HFFc6 (cell line): Measurements from ENCODE around the gene FAM120A. TPM values are rescaled to one million over a fixed set of nuclear protein-coding genes. Genes with fewer than 3 reads are reported as not detected.
A peak's percentile ranks its signal among the peaks of the same experiment; 100 is the strongest.

Experiments
- DNase-seq: peaks from one replicate; pipeline ENCODE4 v3.0.0-alpha.2; 2018
- H3K27ac Mint-ChIP-seq: 2 replicates; pipeline ENCODE4 v1.8.0; 2020; ENCODE audit warnings: mild to moderate bottlenecking, mixed read lengths
- H3K27me3 Mint-ChIP-seq: 2 replicates; pipeline ENCODE4 v1.8.0; 2021; ENCODE audit warnings: mild to moderate bottlenecking, moderate library complexity, mixed read lengths; ENCODE audit not compliant: insufficient read depth
- H3K36me3 Mint-ChIP-seq: 2 replicates; pipeline ENCODE4 v1.8.0; 2021; ENCODE audit warnings: low read depth, mixed read lengths
- H3K4me1 Mint-ChIP-seq: 2 replicates; pipeline ENCODE4 v1.8.0; 2020; ENCODE audit warnings: low read depth, mixed read lengths
- H3K4me3 Mint-ChIP-seq: 2 replicates; pipeline ENCODE4 v1.8.0; 2020; ENCODE audit warnings: mild to moderate bottlenecking, moderate library complexity, mixed read lengths
- H3K9me3 Mint-ChIP-seq: 2 replicates; pipeline ENCODE4 v1.8.0; 2020; ENCODE audit warnings: mild to moderate bottlenecking, mixed read lengths
- CTCF ChIP-seq: fragments of 200-600 bp; sonication (generic); IDR thresholded peaks from 2 replicates; pipeline ENCODE4 v1.5.0; 2021; ENCODE audit warnings: antibody characterized with exemption, mild to moderate bottlenecking
- total RNA-seq, 6 experiments: library from RNA; stranded (reverse); fragmentation: NEBNext Ultra II Directional; extraction: Animal tissue kit (Norgen Biotek cat#: 25700); gene quantifications; 2 replicates in 1 of 6; 3 replicates in 5 of 6; pipeline ENCODE4 v1.2.3, GENCODE V29; 2021

Gene FAM120A
- total RNA-seq, 6 experiments from 2014 or later, result 139 to 161 (median 155) TPM

- TF ChIP-seq CTCF, result no peak
- no peak overlapping the region for H3K4me3 Mint-ChIP-seq
- H3K27ac Mint-ChIP-seq, result no peak overlapping the region
- DNase-seq, result no peak
- peaks cover 67% of the 10 kb centered on the region for H3K4me1 Mint-ChIP-seq
- H3K27me3 Mint-ChIP-seq, result no peaks in the 10 kb centered on the region
- no peaks in the 10 kb centered on the region for H3K9me3 Mint-ChIP-seq
- peaks cover 15% of the 10 kb centered on the region for H3K36me3 Mint-ChIP-seq
Measured at GRCh38 chr9:93471124-93471523, 19.6 kb downstream of the FAM120A start.

DNA sequence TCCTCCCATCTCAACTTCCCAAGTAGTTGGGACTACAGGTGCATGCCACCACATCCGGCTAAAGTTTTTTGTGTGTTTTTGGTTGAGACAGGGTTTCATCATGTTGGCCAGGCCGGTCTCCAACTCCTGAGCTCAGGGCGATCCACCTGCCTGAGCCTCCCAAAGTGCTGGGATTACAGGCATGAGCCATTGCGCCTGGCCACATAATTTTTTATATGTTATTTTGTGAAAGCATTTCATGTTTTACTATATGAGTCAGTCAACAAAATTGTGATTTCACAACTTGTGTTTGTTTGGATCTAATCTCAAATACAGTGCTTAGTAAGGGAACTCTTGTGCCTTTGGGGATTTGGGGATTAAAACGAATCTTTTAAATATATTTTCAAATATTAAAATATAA, 21.9 kb downstream of the FAM120A start:
- peaks cover 15% of the 10 kb centered on the region for H3K36me3 Mint-ChIP-seq
- H3K27ac Mint-ChIP-seq, result no peak overlapping the region
- peaks cover 54% of the 10 kb centered on the region for H3K4me1 Mint-ChIP-seq
- H3K4me3 Mint-ChIP-seq, result no peak overlapping the region
- no peaks in the 10 kb centered on the region for H3K9me3 Mint-ChIP-seq
- TF ChIP-seq CTCF, result no peak
- no peaks in the 10 kb centered on the region for H3K27me3 Mint-ChIP-seq
- peak; percentile 46 for DNase-seq

- no peak overlapping the region for H3K4me3 Mint-ChIP-seq
- DNase-seq, result no peak
- peaks cover 15% of the 10 kb centered on the region for H3K36me3 Mint-ChIP-seq
- H3K9me3 Mint-ChIP-seq, result no peaks in the 10 kb centered on the region
- TF ChIP-seq CTCF, result no peak
- H3K27ac Mint-ChIP-seq, result no peak overlapping the region
- H3K27me3 Mint-ChIP-seq, result no peaks in the 10 kb centered on the region
- peaks cover 50% of the 10 kb centered on the region for H3K4me1 Mint-ChIP-seq
Measured at GRCh38 chr9:93475108-93475507, 23.6 kb downstream of the FAM120A start.

DNA sequence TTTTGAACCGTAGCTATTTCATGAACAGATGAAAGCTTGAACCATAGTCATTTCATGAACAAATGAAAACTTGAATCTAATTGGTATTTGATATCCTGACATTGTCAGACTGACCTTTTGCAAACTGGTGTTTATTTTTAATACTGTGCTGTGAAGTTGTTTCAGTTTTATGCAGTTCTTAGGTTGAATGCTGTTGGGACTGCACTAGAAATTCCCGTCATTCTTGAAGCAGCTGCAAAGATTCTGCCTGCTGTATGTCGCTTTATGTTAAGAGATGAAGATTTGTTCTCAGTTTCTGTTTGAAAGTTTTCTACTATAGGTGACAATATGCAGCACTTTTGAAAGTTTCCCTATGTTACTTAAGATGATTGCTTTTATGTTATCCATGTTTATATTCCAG, 24.4 kb downstream of the FAM120A start:
- no peak for TF ChIP-seq CTCF
- no peak overlapping the region for H3K27ac Mint-ChIP-seq
- peaks cover 46% of the 10 kb centered on the region for H3K4me1 Mint-ChIP-seq
- peaks cover 1% of the 10 kb centered on the region; the same call in 1 of the 2 replicates for H3K27me3 Mint-ChIP-seq
- H3K36me3 Mint-ChIP-seq, result peaks cover 8% of the 10 kb centered on the region
- H3K4me3 Mint-ChIP-seq, result no peak overlapping the region
- DNase-seq, result no peak
- H3K9me3 Mint-ChIP-seq, result no peaks in the 10 kb centered on the region

DNA sequence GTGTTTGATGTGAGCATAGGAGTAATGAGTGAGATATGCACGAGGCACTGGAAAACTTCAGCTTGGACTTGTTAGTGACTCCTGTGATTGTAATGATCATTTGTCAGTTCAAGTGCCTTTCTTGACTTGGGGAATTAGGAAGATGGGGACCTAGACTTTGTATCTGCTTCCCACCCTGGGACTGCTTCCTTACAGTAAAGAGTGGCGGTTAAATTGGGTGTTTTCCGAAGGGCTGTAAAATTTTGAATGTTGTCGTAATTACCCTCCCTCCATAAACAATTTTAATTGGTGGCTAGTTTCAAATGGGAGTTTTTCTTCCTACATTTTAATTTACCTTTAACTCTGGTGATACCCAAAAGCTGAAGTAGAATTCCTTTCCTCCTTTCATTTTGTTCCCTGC, 25.4 kb downstream of the FAM120A start:
- TF ChIP-seq CTCF, result no peak
- DNase-seq, result no peak
- Mint-ChIP-seq H3K4me1 (peaks cover 39% of the 10 kb centered on the region), H3K36me3 (no peaks in the 10 kb centered on the region; the same call in 1 of the 2 replicates), H3K9me3 (no peaks in the 10 kb centered on the region), H3K4me3 (no peak overlapping the region), H3K27ac (no peak overlapping the region), H3K27me3 (peaks cover 1% of the 10 kb centered on the region; the same call in 1 of the 2 replicates)

GRCh38 chr9:93477397-93477796, 25.9 kb downstream of the FAM120A start:
- H3K9me3 Mint-ChIP-seq, result no peaks in the 10 kb centered on the region
- H3K27me3 Mint-ChIP-seq, result peaks cover 1% of the 10 kb centered on the region; the same call in 1 of the 2 replicates
- H3K4me3 Mint-ChIP-seq, result no peak overlapping the region
- H3K27ac Mint-ChIP-seq, result no peak overlapping the region
- H3K4me1 Mint-ChIP-seq, result peaks cover 39% of the 10 kb centered on the region
- DNase-seq, result no peak
- no peaks in the 10 kb centered on the region; the same call in 1 of the 2 replicates for H3K36me3 Mint-ChIP-seq
- TF ChIP-seq CTCF, result no peak
